ENCODE results near the gene EPHB2.

EPHB2 gene

GRCh38 chr1:22708777-22709176, 1.9 kb upstream of the EPHB2 start:
- DNase-seq = no peak
- Histone ChIP-seq H3K27ac (no peak overlapping the region), H3K27me3 (ENCODE audit: insufficient read depth, low read depth, severe bottlenecking) (peaks cover 6% of the 10 kb centered on the region), H3K9me3 (ENCODE audit: severe bottlenecking) (no peaks in the 10 kb centered on the region), H3K4me3 (ENCODE audit: low read depth, low read length) (no peak overlapping the region), H3K36me3 (no peaks in the 10 kb centered on the region)
- TF ChIP-seq CTCF (IDR thresholded peaks at IDR 0.05; ENCODE audit: low read depth, low read length) = no peak

- Histone ChIP-seq H3K4me3 (ENCODE audit: low read depth, low read length) (no peak overlapping the region), H3K27me3 (ENCODE audit: insufficient read depth, low read depth, severe bottlenecking) (peaks cover 6% of the 10 kb centered on the region), H3K9me3 (ENCODE audit: severe bottlenecking) (no peaks in the 10 kb centered on the region), H3K27ac (no peak overlapping the region), H3K36me3 (no peaks in the 10 kb centered on the region)
- TF ChIP-seq CTCF (IDR thresholded peaks at IDR 0.05; ENCODE audit: low read depth, low read length) = peak; percentile 41
- peak; percentile 45 for DNase-seq
These were observed 1.4 kb upstream of the EPHB2 start for GRCh38 chr1:22709227-22709626.

- Histone ChIP-seq H3K9me3 (ENCODE audit: severe bottlenecking) (no peaks in the 10 kb centered on the region), H3K27ac (0 out of 2 replicates have a peak overlapping the region, but pooled peaks have one; percentile 40), H3K36me3 (no peaks in the 10 kb centered on the region), H3K27me3 (ENCODE audit: insufficient read depth, low read depth, severe bottlenecking) (peaks cover 6% of the 10 kb centered on the region), H3K4me3 (ENCODE audit: low read depth, low read length) (peak overlapping the region; percentile 48)
- no peak for TF ChIP-seq CTCF (IDR thresholded peaks at IDR 0.05; ENCODE audit: low read depth, low read length)
- peak; percentile 44 for DNase-seq
These were observed 543 bp upstream of the EPHB2 start for GRCh38 chr1:22709891-22710700.

- Histone ChIP-seq H3K27ac (no peak overlapping the region), H3K27me3 (ENCODE audit: insufficient read depth, low read depth, severe bottlenecking) (peaks cover 6% of the 10 kb centered on the region), H3K9me3 (ENCODE audit: severe bottlenecking) (no peaks in the 10 kb centered on the region), H3K36me3 (no peaks in the 10 kb centered on the region), H3K4me3 (ENCODE audit: low read depth, low read length) (peak overlapping the region; percentile 34)
- TF ChIP-seq CTCF (IDR thresholded peaks at IDR 0.05; ENCODE audit: low read depth, low read length) = no peak
- DNase-seq = no peak
These were observed 432 bp downstream of the EPHB2 start for GRCh38 chr1:22711071-22711470.

- Histone ChIP-seq H3K4me3 (ENCODE audit: low read depth, low read length) (peak overlapping the region; percentile 34), H3K27me3 (ENCODE audit: insufficient read depth, low read depth, severe bottlenecking) (peaks cover 6% of the 10 kb centered on the region), H3K9me3 (ENCODE audit: severe bottlenecking) (no peaks in the 10 kb centered on the region), H3K36me3 (no peaks in the 10 kb centered on the region), H3K27ac (no peak overlapping the region)
- no peak for DNase-seq
- TF ChIP-seq CTCF (IDR thresholded peaks at IDR 0.05; ENCODE audit: low read depth, low read length) = no peak
These were observed 1.2 kb downstream of the EPHB2 start for GRCh38 chr1:22711591-22712501.
